ENCODE results near the gene RGL3. TPM values are rescaled to one million over a fixed set of nuclear protein-coding genes. Genes with fewer than 3 reads are reported as not detected.

Gene RGL3
- total and polyA plus RNA-seq, 12 donors: 1.2 to 37.5 (median 3.5) TPM

DNA sequence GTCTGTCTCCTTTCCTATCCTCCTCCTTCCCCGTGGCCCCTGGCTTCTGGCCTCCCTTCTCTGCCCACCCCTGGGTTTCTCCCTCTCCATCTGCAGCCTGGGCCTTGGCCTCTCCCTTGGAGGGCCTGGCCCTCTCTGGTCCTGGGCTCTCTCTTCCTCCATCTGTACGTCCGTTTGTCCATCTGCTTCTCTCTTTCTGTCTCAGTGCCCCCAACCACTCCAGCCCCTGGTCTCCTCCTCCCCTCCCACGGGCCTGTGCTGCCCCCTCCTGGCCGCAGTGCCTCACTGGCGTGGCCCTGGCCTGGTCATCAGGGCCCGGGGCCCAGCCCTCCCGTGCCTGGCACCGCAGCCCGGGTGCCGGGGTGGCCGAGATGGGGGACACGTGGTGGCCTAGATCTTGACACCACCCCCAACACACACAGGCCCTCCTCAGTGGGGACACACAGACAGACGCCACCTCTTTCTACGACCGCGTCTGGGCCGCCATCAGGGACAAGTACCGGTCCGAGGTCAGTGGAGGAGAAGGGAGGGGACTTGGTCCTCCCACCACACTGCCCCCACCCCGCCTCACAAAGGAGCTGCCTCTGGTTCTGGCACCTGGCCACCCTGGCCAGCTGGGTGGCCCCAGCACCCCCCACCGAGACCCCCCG lies 27.7 kb upstream of the RGL3 start:
- DNase-seq (peak; percentile 39 to 74), ATAC-seq (peak; percentile 72 to 80 (median 76))
- TF ChIP-seq, protein P1, sequence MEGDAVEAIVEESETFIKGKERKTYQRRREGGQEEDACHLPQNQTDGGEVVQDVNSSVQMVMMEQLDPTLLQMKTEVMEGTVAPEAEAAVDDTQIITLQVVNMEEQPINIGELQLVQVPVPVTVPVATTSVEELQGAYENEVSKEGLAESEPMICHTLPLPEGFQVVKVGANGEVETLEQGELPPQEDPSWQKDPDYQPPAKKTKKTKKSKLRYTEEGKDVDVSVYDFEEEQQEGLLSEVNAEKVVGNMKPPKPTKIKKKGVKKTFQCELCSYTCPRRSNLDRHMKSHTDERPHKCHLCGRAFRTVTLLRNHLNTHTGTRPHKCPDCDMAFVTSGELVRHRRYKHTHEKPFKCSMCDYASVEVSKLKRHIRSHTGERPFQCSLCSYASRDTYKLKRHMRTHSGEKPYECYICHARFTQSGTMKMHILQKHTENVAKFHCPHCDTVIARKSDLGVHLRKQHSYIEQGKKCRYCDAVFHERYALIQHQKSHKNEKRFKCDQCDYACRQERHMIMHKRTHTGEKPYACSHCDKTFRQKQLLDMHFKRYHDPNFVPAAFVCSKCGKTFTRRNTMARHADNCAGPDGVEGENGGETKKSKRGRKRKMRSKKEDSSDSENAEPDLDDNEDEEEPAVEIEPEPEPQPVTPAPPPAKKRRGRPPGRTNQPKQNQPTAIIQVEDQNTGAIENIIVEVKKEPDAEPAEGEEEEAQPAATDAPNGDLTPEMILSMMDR (IDR thresholded peaks at IDR 0.05): peak; percentile 59 to 81 (median 74)
- 70 to 71% methylated on average over 23 of the region's 23 CpGs for WGBS, 2 donors
- Histone ChIP-seq H3K27me3 (no peaks in the 10 kb centered on the region), H3K4me1 (peaks cover 0 to 20% (median 0%) of the 10 kb centered on the region in 9 donors), H3K4me3 (no peak overlapping the region), H3K36me3 (peaks cover 0 to 93% (median 39%) of the 10 kb centered on the region in 9 donors), H3K27ac (no peak overlapping the region), H3K9me3 (no peaks in the 10 kb centered on the region)
- intact Hi-C loops (cut with DNase I): loop anchor here in 7 of 10 donors (1.0 to 10.0 kb wide), 5 partner anchors 69 to 154 kb away; partner anchors contain the start of gene TSPAN16 (in 2 of the 7)

DNA sequence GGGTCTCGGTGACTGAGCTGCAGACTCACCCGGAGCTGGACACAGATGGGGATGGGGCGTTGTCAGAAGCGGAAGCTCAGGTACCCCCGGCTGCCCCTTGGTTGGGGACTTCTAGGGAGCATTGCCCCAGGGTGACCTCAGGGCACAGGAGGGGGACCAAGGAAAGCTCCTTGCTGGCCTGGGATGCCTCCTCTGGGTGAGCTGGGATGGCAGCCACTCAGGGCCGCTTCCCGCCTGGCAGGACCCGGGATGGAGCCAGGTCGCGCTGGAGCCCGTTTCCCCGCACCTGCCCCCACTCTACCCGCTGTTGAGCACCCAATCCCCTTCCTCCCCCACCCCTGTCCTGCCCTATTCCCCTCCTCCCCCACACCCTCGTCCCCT lies 27.1 kb upstream of the RGL3 start:
- peak in 1 of 8 donors; percentile 4 for ATAC-seq
- 89% methylated on average over 14 of the region's 14 CpGs for WGBS, 2 donors
- H3K4me3 ChIP-seq: no peak overlapping the region
- intact Hi-C loops (cut with DNase I): loop anchor here in 7 of 10 donors (1.0 to 10.0 kb wide), 5 partner anchors 69 to 154 kb away; partner anchors contain the start of gene TSPAN16 (in 2 of the 7)
- H3K9me3 ChIP-seq: no peaks in the 10 kb centered on the region
- no peak overlapping the region for H3K27ac ChIP-seq
- DNase-seq: no peak
- H3K4me1 ChIP-seq: peaks cover 0 to 15% (median 0%) of the 10 kb centered on the region in 9 donors
- TF ChIP-seq, protein P1 (IDR thresholded peaks at IDR 0.05): no peak
- H3K36me3 ChIP-seq: peaks cover 0 to 98% (median 45%) of the 10 kb centered on the region in 9 donors
- H3K27me3 ChIP-seq: no peaks in the 10 kb centered on the region

DNA sequence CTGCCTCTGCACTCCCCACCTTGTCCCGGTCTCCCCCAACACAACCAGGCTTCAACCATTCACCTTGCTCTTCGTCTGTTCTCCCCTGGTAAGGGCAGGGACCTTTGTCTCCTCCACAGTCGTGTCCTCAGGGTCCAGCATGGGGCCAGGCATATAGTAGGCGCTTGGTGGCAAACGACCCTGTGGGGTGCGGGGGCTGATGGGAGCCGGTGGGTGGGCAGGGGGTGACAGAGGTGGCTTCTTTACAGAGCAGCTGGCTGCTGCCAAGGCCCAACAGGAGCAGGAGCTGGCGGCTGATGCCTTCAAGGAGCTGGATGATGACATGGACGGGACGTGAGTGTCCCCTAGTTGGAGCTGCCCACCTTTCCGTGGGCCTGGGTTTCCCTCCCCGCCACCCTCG lies 26.0 kb upstream of the RGL3 start:
- intact Hi-C loops (cut with DNase I): loop anchor here in 5 of 10 donors (5.0 to 10.0 kb wide), 3 partner anchors 68 to 153 kb away; partner anchors contain the start of gene TSPAN16 (in 2 of the 5)
- H3K4me1 ChIP-seq: peaks cover 0 to 15% (median 0%) of the 10 kb centered on the region in 9 donors
- ATAC-seq (no peak), DNase-seq (no peak)
- H3K27ac ChIP-seq: no peak overlapping the region
- no peaks in the 10 kb centered on the region for H3K9me3 ChIP-seq
- TF ChIP-seq, protein P1 (IDR thresholded peaks at IDR 0.05): no peak
- no peaks in the 10 kb centered on the region for H3K27me3 ChIP-seq
- no peak overlapping the region for H3K4me3 ChIP-seq
- H3K36me3 ChIP-seq: peaks cover 0 to 100% (median 56%) of the 10 kb centered on the region in 9 donors
- WGBS, 2 donors: 90 to 93% methylated on average over 13 of the region's 13 CpGs

DNA sequence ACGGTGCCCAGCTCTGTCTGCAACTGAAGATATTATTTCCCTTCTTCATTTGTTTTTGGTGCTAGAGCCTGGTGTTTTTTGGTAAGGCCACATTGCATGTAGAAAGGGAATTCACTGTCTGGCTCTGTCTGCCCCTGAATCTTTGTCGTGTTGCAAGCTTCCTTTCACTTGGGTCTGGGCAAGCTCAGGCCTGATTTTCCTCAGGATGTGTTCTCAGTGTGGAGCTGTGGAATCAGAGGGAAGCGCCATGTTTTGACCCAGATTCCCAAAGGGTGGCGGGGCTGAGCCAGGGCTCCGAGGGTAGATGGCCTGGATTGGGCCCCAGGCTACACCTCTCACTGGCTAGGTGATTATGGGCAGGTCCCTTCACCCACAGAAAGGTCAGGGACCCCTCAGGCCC lies 24.9 kb upstream of the RGL3 start:
- TF ChIP-seq, protein P1 (IDR thresholded peaks at IDR 0.05): no peak
- ATAC-seq: peak in 1 of 8 donors; percentile 17
- H3K36me3 ChIP-seq: peaks cover 0 to 100% (median 54%) of the 10 kb centered on the region in 9 donors
- WGBS, 2 donors: 71 to 74% methylated on average over 5 of the region's 5 CpGs
- H3K27me3 ChIP-seq: no peaks in the 10 kb centered on the region
- no peak for DNase-seq
- H3K27ac ChIP-seq: peak overlapping the region in 6 of 10 donors; percentile 6 to 52 (median 26)
- intact Hi-C loops (cut with DNase I): loop anchor here in 3 of 10 donors (5.0 to 10.0 kb wide), 2 partner anchors 149 to 152 kb away; partner anchors contain the start of gene TSPAN16 (in 2 of the 3)
- H3K9me3 ChIP-seq: no peaks in the 10 kb centered on the region
- H3K4me1 ChIP-seq: peaks cover 0 to 15% (median 0%) of the 10 kb centered on the region in 9 donors
- no peak overlapping the region for H3K4me3 ChIP-seq

Measured in heart right ventricle (tissue), 16 donors.